Measurements from ENCODE around the gene ATG7. TPM values are rescaled to one million over a fixed set of nuclear protein-coding genes. Genes with fewer than 3 reads are reported as not detected.

ATG7 gene
- total RNA-seq, 2 experiments from 2014 or later, result 26.9 to 35.1 TPM

DNA sequence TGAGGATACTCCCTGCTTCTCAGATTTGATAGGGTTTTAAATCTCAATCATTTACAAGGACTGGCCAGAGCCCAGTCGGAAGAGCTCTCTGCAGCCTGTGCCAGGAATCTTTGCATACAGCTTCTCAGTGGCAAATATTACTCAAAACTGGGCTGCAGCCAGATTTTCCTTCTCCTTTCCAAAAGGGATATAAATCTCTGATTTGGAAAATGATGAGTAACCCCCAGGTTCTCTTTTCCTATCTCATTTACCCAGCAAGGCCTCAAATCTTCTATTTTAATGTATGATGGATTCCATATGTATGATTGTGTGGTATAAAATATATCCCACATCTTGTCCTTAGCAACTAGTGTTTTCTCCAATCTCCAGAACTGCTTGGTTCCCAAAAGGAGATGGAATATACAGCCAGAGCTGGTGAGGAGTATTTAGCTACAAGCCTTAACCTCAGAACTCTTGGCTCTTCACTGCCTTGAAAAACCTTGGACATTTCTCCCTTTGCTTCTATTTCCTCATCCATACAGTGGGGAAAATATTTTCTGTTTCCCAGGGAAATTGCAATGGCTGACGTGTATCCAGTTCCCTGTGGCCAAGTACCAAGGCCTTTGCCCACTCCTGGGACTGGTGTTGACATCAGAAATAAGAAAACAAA is 114.4 kb downstream of the ATG7 start:
- CTCF ChIA-PET, result no interaction called here
- no peaks in the 10 kb centered on the region for H3K27me3 Mint-ChIP-seq
- POLR2A ChIA-PET, result no interaction called here
- peaks cover 4% of the 10 kb centered on the region for H3K36me3 Mint-ChIP-seq (ENCODE audit: low read depth)
- no peaks in the 10 kb centered on the region for H3K9me3 Mint-ChIP-seq
- no peak for DNase-seq
- no peak overlapping the region for H3K27ac Mint-ChIP-seq
- H3K4me1 Mint-ChIP-seq, result no peaks in the 10 kb centered on the region
- no peak overlapping the region for H3K4me3 Mint-ChIP-seq

DNA sequence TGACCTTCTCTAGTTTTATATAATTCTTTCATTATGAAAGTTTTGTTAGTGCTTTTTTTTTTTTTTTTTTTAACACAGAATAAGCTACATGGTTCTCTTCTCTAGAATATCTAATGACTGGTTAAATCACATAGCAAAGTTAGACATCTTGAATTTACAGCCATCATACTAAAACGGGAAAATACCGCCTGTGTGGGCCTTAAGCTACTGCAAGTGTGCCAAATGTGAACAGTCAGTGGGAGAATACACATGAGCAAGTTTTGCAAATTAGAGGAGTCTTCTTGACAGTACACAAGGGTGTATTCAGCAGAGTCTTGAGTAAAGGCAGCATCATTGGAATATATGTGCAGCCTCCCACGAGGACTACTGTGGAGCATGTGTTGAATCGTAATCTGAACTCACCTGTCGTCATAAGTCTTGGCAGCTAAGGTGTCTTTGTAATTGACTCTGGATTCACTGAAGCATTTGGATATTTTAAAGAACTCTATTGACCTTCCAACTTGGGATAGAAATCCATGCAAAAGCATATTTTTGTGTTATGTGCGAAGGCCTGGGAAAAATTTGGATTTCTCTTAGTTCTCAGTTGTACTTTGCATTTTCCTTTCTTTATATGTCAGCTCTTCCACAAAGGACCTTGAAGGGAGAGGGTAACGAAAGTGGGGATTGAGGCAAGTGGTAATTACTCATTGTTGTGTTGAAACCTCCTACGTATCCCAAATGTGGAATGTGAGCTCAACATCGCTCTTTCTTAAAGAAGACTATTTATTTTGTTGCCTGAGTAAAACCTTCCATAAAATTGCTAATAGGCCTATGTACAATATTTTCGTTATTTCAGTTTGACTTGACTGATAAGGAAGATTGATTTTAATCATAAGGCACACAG is 117.4 kb downstream of the ATG7 start:
- no peak overlapping the region for H3K27ac Mint-ChIP-seq
- H3K27me3 Mint-ChIP-seq, result no peaks in the 10 kb centered on the region
- DNase-seq, result no peak
- H3K9me3 Mint-ChIP-seq, result no peaks in the 10 kb centered on the region
- peaks cover 11% of the 10 kb centered on the region for H3K4me1 Mint-ChIP-seq
- no peak overlapping the region for H3K4me3 Mint-ChIP-seq
- POLR2A ChIA-PET, result no interaction called here
- CTCF ChIA-PET, result interaction anchor here (0.6 to 2.2 kb wide), 4 partner anchors 8 to 210 kb away, joined by 3 to 8 read pairs (median 6); no protein-coding TSS in a partner anchor
- peaks cover 4% of the 10 kb centered on the region for H3K36me3 Mint-ChIP-seq (ENCODE audit: low read depth)

DNA sequence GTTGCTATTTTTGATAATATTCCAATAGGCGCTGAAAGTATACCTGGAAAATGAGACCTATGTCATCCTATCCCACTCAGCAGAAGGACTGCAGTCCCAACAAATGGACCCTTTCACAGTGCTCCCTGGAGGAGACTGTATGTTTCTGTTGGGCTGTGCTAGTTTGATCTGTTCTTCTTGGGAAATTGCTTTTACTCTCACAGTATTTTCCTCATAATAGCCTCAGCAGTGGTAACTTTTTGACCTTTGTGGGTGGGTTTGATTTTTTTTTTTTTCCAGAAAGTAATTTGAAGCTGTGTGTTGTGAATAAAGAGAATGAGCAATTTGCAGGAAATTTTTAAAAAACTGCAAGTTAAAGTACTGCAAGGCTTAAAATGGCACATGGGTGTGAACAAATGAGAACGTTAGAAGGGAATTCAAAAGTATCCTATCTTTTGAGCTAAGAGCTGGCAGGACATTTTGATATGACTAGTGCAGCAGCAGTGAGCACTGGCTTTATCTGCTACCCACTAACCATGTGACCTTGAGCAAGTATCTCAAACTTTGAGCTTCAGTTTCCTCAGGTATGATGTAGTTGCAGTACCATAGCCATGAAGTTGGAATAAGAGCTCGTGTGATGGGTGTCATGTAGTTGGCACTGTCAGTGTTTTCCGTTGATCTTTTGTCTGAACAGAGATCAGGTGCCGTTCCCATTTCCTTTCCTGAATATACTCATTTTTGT is 118.4 kb downstream of the ATG7 start:
- no peak for DNase-seq
- Mint-ChIP-seq H3K27me3 (no peaks in the 10 kb centered on the region), H3K27ac (no peak overlapping the region), H3K4me3 (no peak overlapping the region), H3K4me1 (peaks cover 11% of the 10 kb centered on the region), H3K9me3 (no peaks in the 10 kb centered on the region), H3K36me3 (ENCODE audit: low read depth) (peaks cover 4% of the 10 kb centered on the region)
- ChIA-PET CTCF (interaction anchor here (1.3 to 2.2 kb wide), 2 partner anchors 9 to 11 kb away, joined by 3 to 8 read pairs; no protein-coding TSS in a partner anchor), POLR2A (no interaction called here)

DNA sequence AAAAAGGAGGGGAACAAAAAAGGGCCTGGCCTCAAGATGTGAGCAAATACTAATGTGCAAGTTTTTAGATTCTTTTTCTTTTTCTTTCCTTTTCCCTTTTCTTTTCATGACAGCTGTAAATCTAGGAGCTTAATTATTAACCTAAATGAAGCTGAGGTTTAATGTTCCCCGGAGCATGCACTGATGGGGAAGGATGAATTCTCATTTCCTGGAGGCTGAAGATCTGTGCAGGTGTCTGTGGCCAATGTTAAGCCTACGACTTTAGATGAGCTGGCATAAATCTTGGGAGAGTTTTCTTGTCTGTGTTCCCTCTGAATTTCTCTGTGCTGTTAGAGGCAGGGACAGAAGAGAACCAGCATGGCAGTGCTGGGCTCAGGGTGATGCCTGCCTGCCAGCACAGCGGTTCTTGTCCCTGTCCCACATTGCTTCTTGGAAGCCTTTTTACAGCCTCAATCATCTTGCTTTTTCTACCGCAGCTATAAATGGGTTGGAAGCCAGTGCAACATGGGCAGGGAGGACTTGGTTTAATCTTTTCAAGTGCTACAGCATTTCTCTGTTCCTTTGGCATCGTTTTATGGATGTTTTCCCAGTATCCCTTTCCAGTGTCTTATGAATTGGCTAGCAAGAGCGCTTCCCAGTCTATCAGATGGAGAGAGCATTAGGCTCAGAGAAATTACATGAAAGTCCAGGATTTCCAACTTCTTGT is 119.1 kb downstream of the ATG7 start:
- Mint-ChIP-seq H3K27me3 (no peaks in the 10 kb centered on the region), H3K27ac (no peak overlapping the region), H3K4me1 (peaks cover 11% of the 10 kb centered on the region), H3K9me3 (no peaks in the 10 kb centered on the region), H3K4me3 (no peak overlapping the region), H3K36me3 (ENCODE audit: low read depth) (peaks cover 4% of the 10 kb centered on the region)
- DNase-seq, result no peak
- CTCF ChIA-PET, result interaction anchor here (1.3 kb wide), 1 partner anchor 10 kb away, joined by 3 read pairs; no protein-coding TSS in a partner anchor
- POLR2A ChIA-PET, result no interaction called here

DNA sequence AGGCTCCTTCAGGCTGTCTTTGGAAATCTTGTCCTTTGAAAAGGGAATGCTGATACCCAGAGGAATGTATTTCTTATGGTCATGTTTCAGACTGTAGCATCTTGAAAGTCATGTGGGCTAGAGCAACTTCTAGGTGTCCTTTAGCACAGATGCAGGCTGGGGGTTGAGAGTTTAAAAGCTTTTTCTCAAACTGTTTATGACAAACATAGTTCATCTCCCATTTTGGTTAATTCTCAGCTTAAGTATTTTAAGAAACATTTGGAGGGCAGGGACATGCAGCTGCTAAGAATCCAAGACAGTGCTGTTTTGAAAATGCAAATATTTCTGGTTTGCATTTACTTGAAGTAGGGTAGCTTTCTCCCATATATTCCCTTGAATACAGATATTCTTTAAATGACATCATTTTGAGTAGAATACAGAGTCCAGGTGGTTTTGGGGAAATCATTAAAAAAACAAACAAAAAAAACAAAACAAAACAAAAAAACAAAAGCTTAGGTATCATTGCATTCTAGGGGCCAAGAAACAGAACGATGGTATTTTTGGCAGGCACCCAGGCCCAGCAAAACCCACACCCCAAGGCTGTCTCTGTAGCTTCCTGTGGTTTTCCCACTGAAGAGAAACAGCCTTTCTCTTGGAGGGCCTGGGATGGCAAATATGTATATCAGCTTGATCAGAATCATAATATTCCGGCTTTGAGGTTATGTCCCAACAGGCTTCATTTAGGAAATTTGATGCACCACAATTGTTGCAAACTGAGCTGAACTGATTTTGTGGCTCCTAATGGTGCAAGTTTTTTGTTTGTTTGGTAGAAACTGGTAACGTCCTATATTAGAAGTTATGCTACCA is 120.0 kb downstream of the ATG7 start:
- H3K4me3 Mint-ChIP-seq, result no peak overlapping the region
- no peak overlapping the region for H3K27ac Mint-ChIP-seq
- H3K9me3 Mint-ChIP-seq, result no peaks in the 10 kb centered on the region
- peaks cover 11% of the 10 kb centered on the region for H3K4me1 Mint-ChIP-seq
- peaks cover 4% of the 10 kb centered on the region for H3K36me3 Mint-ChIP-seq (ENCODE audit: low read depth)
- H3K27me3 Mint-ChIP-seq, result no peaks in the 10 kb centered on the region
- DNase-seq, result no peak
- ChIA-PET CTCF (interaction anchor here (0.7 kb wide), 1 partner anchor 262 kb away, joined by 3 read pairs; no protein-coding TSS in a partner anchor), POLR2A (no interaction called here)

DNA sequence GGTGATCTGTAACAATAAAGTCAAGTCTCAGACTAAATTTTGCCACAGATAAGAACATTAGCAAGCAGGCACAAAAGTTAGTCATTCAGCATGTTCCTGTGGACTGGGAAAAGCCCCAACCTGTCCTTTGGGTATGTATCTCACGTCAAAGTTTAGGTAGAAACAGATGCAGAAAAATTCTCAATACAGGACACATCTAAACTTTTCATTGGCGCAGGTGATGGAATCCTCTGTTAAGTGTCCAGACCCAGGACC is 120.6 kb downstream of the ATG7 start:
- CTCF ChIA-PET, result interaction anchor here (0.7 kb wide), 1 partner anchor 263 kb away, joined by 3 read pairs; no protein-coding TSS in a partner anchor

DNA sequence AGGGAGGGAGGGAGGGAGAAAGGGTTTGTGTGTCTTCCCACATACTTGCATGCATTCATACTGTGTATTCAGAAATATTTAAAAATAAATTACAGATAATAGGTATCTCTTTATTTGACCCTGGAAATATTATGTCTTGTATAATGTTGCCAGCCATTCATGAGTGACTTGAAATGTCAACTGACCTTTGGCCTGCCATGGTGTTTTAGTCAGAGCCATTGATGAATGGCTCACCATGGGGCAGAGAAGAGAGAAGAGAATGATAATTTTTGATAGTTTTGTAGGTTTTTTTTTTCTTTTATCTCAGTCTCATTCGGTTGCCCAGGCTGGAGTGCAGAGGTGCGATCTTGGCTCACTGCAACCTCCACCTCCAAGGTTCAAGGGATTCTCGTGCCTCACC is 121.2 kb downstream of the ATG7 start:
- no peak for DNase-seq
- Mint-ChIP-seq H3K36me3 (ENCODE audit: low read depth) (peaks cover 4% of the 10 kb centered on the region), H3K27ac (no peak overlapping the region), H3K4me3 (no peak overlapping the region), H3K27me3 (no peaks in the 10 kb centered on the region), H3K9me3 (no peaks in the 10 kb centered on the region), H3K4me1 (peaks cover 11% of the 10 kb centered on the region)
- ChIA-PET CTCF (no interaction called here), POLR2A (no interaction called here)

More for the DNA sequence above, 120.6 kb downstream of the ATG7 start:
- H3K4me3 Mint-ChIP-seq, result no peak overlapping the region
- H3K27me3 Mint-ChIP-seq, result no peaks in the 10 kb centered on the region
- peaks cover 4% of the 10 kb centered on the region for H3K36me3 Mint-ChIP-seq (ENCODE audit: low read depth)
- POLR2A ChIA-PET, result no interaction called here
- no peak overlapping the region for H3K27ac Mint-ChIP-seq
- DNase-seq, result no peak
- H3K4me1 Mint-ChIP-seq, result peaks cover 11% of the 10 kb centered on the region
- no peaks in the 10 kb centered on the region for H3K9me3 Mint-ChIP-seq

DNA sequence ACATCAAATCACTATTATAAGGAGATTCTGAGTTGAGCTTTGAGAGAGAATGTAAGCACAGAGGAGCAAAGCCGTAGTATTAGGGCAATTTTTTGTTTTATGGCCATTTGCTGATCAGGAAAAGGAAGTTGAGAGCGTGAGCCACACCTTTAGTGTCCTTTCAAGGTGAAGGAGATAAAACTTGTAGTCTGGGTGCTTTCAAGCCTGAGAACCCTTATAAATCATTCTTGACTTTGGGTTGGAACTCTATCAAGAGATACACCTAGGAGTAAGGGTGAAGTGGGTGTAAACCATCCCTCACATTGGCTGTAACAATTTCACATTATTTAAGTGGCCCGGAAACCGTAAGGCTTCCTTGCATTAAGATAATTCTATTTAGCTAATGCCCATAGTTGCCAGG is 122.2 kb downstream of the ATG7 start:
- DNase-seq, result no peak
- no peak overlapping the region for H3K4me3 Mint-ChIP-seq
- peaks cover 11% of the 10 kb centered on the region for H3K4me1 Mint-ChIP-seq
- CTCF ChIA-PET, result no interaction called here
- POLR2A ChIA-PET, result no interaction called here
- H3K36me3 Mint-ChIP-seq (ENCODE audit: low read depth), result peaks cover 4% of the 10 kb centered on the region
- H3K9me3 Mint-ChIP-seq, result no peaks in the 10 kb centered on the region
- H3K27me3 Mint-ChIP-seq, result no peaks in the 10 kb centered on the region
- H3K27ac Mint-ChIP-seq, result no peak overlapping the region

DNA sequence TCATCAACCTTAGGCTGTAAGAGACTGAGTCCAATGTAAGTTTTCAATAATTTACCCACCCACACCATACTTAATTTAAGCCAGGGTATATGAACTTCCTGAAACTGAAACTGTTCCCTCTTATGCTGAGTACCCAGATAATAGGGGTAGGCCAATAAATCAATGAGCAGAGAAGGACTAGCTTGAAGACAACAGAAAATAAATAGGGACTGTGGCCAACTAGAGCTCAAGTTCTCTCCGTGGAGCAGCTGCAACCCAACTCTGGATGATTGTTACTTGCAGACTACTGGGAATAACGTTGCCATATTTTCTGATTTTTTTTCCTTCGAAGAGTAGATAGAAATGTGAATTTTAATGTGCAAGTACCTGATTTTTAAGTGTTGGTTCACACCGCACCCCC is 128.0 kb downstream of the ATG7 start:
- CTCF ChIA-PET, result no interaction called here
- no peak overlapping the region for H3K4me3 Mint-ChIP-seq

DNA sequence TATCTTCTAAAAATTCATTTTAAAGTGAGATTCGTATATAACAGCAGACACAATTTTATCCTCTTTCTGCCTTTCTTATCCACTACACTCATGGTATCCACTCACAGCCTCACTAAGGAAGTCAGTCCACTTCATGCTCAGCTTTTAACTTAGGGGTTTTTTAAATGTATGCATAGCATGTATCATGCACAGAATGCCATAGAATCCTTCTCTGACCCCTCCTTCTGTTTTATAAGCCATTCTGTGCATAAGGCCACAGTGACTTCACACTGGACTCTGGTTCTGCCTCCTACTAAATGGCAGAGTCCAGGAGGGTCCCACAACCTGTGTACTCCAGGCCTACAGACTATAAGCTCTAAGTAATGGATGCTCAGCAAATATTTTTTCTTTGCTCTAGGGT is 129.2 kb downstream of the ATG7 start:
- Mint-ChIP-seq H3K4me3 (no peak overlapping the region), H3K4me1 (no peaks in the 10 kb centered on the region), H3K9me3 (peaks cover 6% of the 10 kb centered on the region), H3K27me3 (no peaks in the 10 kb centered on the region), H3K27ac (no peak overlapping the region), H3K36me3 (ENCODE audit: low read depth) (peaks cover 20% of the 10 kb centered on the region)
- CTCF ChIA-PET, result no interaction called here
- POLR2A ChIA-PET, result no interaction called here
- no peak for DNase-seq

More for the DNA sequence above, 128.0 kb downstream of the ATG7 start:
- POLR2A ChIA-PET, result no interaction called here
- Mint-ChIP-seq H3K27me3 (no peaks in the 10 kb centered on the region), H3K9me3 (peaks cover 4% of the 10 kb centered on the region), H3K4me1 (no peaks in the 10 kb centered on the region), H3K27ac (no peak overlapping the region), H3K36me3 (ENCODE audit: low read depth) (peaks cover 11% of the 10 kb centered on the region)
- no peak for DNase-seq

DNA sequence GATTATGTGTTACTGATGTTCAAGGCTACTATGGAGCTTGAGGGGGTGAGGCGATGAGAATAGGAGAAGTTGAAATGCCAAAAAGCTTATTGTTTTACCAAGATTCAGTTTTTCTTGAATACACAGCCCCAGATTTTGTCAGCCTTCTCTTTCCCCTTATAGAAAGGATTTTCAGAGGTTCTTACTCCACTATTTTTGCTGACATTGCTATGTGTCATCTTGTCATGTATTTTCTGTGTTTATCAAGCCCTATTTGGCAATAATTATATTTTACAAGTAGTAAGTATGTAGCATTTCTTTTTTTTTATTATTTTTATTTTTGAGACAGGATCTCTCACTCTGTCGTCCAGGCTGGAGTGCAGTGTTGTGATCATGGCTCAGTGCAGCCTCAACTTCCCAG is 133.1 kb downstream of the ATG7 start:
- ChIA-PET CTCF (interaction anchor here (1.1 kb wide), 1 partner anchor 26 kb away, joined by 4 read pairs; no protein-coding TSS in a partner anchor), POLR2A (no interaction called here)
- H3K27ac Mint-ChIP-seq, result no peak overlapping the region
- peaks cover 51% of the 10 kb centered on the region for H3K36me3 Mint-ChIP-seq (ENCODE audit: low read depth)
- H3K27me3 Mint-ChIP-seq, result no peaks in the 10 kb centered on the region
- H3K4me1 Mint-ChIP-seq, result no peaks in the 10 kb centered on the region
- H3K4me3 Mint-ChIP-seq, result no peak overlapping the region
- DNase-seq, result no peak
- H3K9me3 Mint-ChIP-seq, result peaks cover 25% of the 10 kb centered on the region

DNA sequence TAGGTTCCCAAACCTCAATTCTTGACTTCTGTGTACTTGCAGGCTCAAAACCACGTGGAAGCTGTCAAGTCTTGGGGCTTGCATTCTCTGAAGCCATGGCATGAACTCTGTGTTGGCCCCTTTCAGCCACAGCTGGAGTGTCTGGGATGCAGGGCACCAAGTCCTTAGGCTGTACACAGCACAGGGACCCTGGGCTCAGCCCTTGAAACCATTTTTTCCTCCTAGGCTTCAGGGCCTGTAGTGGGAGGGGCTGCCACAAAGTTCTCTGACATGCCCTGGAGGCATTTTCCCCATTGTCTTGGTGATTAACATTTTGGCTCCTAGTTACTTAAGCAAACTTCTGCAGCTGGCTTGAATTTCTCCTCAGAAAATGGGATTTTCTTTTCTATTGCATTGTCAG is 135.4 kb downstream of the ATG7 start:
- Mint-ChIP-seq H3K27me3 (no peaks in the 10 kb centered on the region), H3K4me3 (no peak overlapping the region), H3K4me1 (no peaks in the 10 kb centered on the region), H3K27ac (no peak overlapping the region), H3K36me3 (ENCODE audit: low read depth) (peaks cover 63% of the 10 kb centered on the region), H3K9me3 (peaks cover 34% of the 10 kb centered on the region)
- ChIA-PET CTCF (no interaction called here), POLR2A (no interaction called here)
- no peak for DNase-seq
